ENCODE results near the gene FAM184A. TPM values are rescaled to one million over a fixed set of nuclear protein-coding genes. Genes with fewer than 3 reads are reported as not detected.

The FAM184A gene
- total and polyA plus RNA-seq, 2 of the 8 experiments (the other 6 are each of a cell fraction or from before 2014, with no cell fraction given), result 6.3 to 11.3 TPM

- TF ChIP-seq SP4 (IDR thresholded peaks at IDR 0.05; ENCODE audit: low read length) (no peak), PHF8 (conservative IDR thresholded peaks at IDR 0.05; ENCODE audit: low read depth, low read length) (no peak), CBX8 (IDR thresholded peaks at IDR 0.05; ENCODE audit: borderline replicate concordance, low read depth, low read length) (no peak), E2F6 (IDR thresholded peaks at IDR 0.05) (no peak), SIN3A (conservative IDR thresholded peaks at IDR 0.05 in 1 of 2, IDR thresholded peaks at IDR 0.05 in 1 of 2; ENCODE audit: low read depth in 1 of 2, low read length in 2 of 2) (no peak), CEBPB (IDR thresholded peaks at IDR 0.05; ENCODE audit: low read depth, low read length) (no peak), NRF1 (IDR thresholded peaks at IDR 0.05; ENCODE audit: low read depth, low read length) (no peak), TEAD4 (IDR thresholded peaks at IDR 0.05; ENCODE audit: low read depth, low read length) (no peak), BRCA1 (IDR thresholded peaks at IDR 0.05; ENCODE audit: low read depth, low read length) (no peak)
- no peak overlapping the region for H3K23ac ChIP-seq (ENCODE audit: insufficient read length)
Observed at GRCh38 chr6:119040636-119041035, 37.8 kb downstream of the FAM184A start.

More at GRCh38 chr6:119040636-119041035, 37.8 kb downstream of the FAM184A start:
- peaks cover 0 to 4% (median 1%) of the 10 kb centered on the region in 4 experiments; a peak in 2 of 7 replicates for H3K4me1 ChIP-seq (replicated peaks in 1 of 4; ENCODE audit: control insufficient read depth in 3 of 4, insufficient read depth in 4 of 4, low read length in 3 of 4)
- POLR2A ChIA-PET (ENCODE audit: partially characterized antibody), result interaction anchor here (0.5 to 0.9 kb wide), 2 partner anchors 12 to 1452 kb away, joined by 3 read pairs; no protein-coding TSS in a partner anchor
- 81% methylated on average over 6 of the region's 6 CpGs; no CpG with 5 or more reads in 1 of the 2 experiments for WGBS, 2 experiments (ENCODE audit: extremely low coverage in 1 of 2, insufficient coverage in 1 of 2, insufficient read length in 1 of 2, insufficient replicate concordance in 2 of 2, low coverage in 1 of 2, low lambda C conversion rate in 2 of 2, missing lambda C conversion rate in 1 of 2)
- H2BK5ac ChIP-seq (ENCODE audit: low read depth, low read length), result no peak overlapping the region
- H2AFZ ChIP-seq (ENCODE audit: low read length), result no peak overlapping the region
- H4K91ac ChIP-seq (replicated peaks; ENCODE audit: insufficient read length, low read length), result no peak overlapping the region
- H3K9me3 ChIP-seq (ENCODE audit: insufficient read depth in 2 of 2, low read depth in 1 of 2, low read length in 1 of 2), result no peaks in the 10 kb centered on the region
- no peak overlapping the region for H3K4me2 ChIP-seq (ENCODE audit: insufficient read depth in 1 of 2, low read depth in 2 of 2, low read length in 2 of 2)
- H3K4ac ChIP-seq (replicated peaks; ENCODE audit: insufficient read length, low read depth, low read length), result no peak overlapping the region
- H3K79me2 ChIP-seq (ENCODE audit: control insufficient read depth in 1 of 2, insufficient read depth in 2 of 2, low read length in 2 of 2), result 0 out of 4 replicates have a peak, but pooled peaks cover 0 to 4% of the 10 kb centered on the region in 2 experiments
- H2BK20ac ChIP-seq (ENCODE audit: low read length), result no peak overlapping the region
- no peak overlapping the region for H2BK120ac ChIP-seq (replicated peaks; ENCODE audit: low read depth, low read length)
- H2AK5ac ChIP-seq (ENCODE audit: low read depth, low read length), result no peak overlapping the region
- no peak overlapping the region for H2BK12ac ChIP-seq (ENCODE audit: low read depth, low read length)
- DNase-seq (ENCODE audit: low read depth in 1 of 2, low spot score in 2 of 2) (no peak), FAIRE-seq (no peak)
- H3K27ac ChIP-seq (ENCODE audit: low read depth, low read length), result no peak overlapping the region
- H2BK15ac ChIP-seq (ENCODE audit: low read length), result no peak overlapping the region
- H4K20me1 ChIP-seq (replicated peaks in 1 of 2; ENCODE audit: control insufficient read depth in 1 of 2, insufficient read depth in 2 of 2, low read length in 2 of 2), result no peaks in the 10 kb centered on the region
- no peak overlapping the region for H4K5ac ChIP-seq (ENCODE audit: insufficient read length, low read depth, low read length)
- H3K36me3 ChIP-seq (ENCODE audit: control insufficient read depth in 2 of 4, insufficient read depth in 4 of 4, low read length in 3 of 4), result no peaks in the 10 kb centered on the region
- no peak overlapping the region for H3K14ac ChIP-seq (ENCODE audit: insufficient read length)
- no peak overlapping the region for H3K4me3 ChIP-seq (ENCODE audit: extremely low read depth in 1 of 4, insufficient read depth in 2 of 4, low read depth in 3 of 4, low read length in 4 of 4)
- no peak overlapping the region for H3K18ac ChIP-seq (ENCODE audit: extremely low read depth, low read length)
- no peaks in the 10 kb centered on the region for H3K27me3 ChIP-seq (replicated peaks in 1 of 4; ENCODE audit: control insufficient read depth in 3 of 4, extremely low read depth in 1 of 4, insufficient read depth in 3 of 4, low read length in 3 of 4)
- H3K23me2 ChIP-seq (ENCODE audit: low read depth, low read length), result no peaks in the 10 kb centered on the region
- no peak overlapping the region for H3K9ac ChIP-seq (replicated peaks in 1 of 4; ENCODE audit: extremely low read depth in 1 of 4, low read depth in 3 of 4, low read length in 3 of 4)
- no peak overlapping the region for H3K56ac ChIP-seq (replicated peaks; ENCODE audit: insufficient read length, low read depth, low read length)
- H3K79me1 ChIP-seq (ENCODE audit: low read depth, low read length), result no peaks in the 10 kb centered on the region
- CTCF ChIA-PET (ENCODE audit: partially characterized antibody), result interaction anchor here (0.6 to 1.8 kb wide), 6 partner anchors 12 to 937 kb away, joined by 3 to 7 read pairs (median 4); partner anchors contain the start of gene FAM184A
- no peak overlapping the region for H4K8ac ChIP-seq (ENCODE audit: extremely low read depth, insufficient read depth, low read length)
